ENCODE data around the gene FIBCD1. TPM values are rescaled to one million over a fixed set of nuclear protein-coding genes. Genes with fewer than 3 reads are reported as not detected.

FIBCD1 gene
- total RNA-seq, 2 experiments from 2014 or later, result not detected

DNA sequence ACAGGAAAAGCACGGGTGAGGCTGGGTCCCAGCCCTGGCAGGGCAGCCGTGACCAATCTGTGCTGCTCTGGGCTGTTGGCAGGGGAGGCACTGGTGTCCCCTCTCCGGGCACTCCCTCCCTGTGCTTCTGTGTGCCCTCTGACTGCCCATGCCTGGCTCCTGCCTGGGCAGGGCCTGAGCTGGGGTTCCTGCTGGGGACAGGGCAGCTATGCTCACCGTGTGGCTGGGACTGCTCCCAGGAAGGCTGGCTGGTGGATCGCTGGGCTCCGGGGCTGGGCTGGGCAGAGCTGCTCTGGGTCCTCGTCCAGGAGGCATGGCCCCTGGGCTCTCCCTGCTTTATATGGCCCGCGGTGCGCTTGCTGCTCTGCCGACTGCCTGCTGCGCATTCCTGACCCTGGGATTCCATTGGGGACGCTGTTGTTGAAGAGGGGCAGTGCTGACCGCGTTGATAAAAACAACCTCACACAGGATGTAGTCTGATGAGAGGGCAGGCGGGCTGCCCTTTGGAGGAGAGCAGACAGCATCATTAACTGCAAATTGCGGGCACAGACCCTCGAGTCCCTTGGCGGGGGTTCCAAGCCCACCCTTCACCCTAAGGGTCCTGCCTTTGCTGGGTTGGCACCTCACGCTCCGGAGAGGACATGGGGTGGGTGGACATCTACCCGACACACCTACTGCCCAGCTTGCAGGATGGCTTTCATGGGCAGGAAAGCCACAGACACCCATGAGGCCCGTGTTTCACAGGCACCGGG is 43.4 kb downstream of the FIBCD1 start:
- ChIA-PET CTCF (ENCODE audit: unreplicated experiment) (no interaction called here), POLR2A (no interaction called here)
- TF ChIP-seq EZH2phosphoT487 (IDR thresholded peaks at IDR 0.05; ENCODE audit: borderline replicate concordance, low read depth, low read length), result no peak
- TF ChIP-seq, protein P1, sequence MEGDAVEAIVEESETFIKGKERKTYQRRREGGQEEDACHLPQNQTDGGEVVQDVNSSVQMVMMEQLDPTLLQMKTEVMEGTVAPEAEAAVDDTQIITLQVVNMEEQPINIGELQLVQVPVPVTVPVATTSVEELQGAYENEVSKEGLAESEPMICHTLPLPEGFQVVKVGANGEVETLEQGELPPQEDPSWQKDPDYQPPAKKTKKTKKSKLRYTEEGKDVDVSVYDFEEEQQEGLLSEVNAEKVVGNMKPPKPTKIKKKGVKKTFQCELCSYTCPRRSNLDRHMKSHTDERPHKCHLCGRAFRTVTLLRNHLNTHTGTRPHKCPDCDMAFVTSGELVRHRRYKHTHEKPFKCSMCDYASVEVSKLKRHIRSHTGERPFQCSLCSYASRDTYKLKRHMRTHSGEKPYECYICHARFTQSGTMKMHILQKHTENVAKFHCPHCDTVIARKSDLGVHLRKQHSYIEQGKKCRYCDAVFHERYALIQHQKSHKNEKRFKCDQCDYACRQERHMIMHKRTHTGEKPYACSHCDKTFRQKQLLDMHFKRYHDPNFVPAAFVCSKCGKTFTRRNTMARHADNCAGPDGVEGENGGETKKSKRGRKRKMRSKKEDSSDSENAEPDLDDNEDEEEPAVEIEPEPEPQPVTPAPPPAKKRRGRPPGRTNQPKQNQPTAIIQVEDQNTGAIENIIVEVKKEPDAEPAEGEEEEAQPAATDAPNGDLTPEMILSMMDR (conservative IDR thresholded peaks at IDR 0.05; ENCODE audit: low read length), result no peak
- Histone ChIP-seq H3K4me1 (ENCODE audit: insufficient read depth, low read length, poor library complexity, severe bottlenecking) (no peaks in the 10 kb centered on the region), H3K4me3 (ENCODE audit: low read depth, low read length, poor library complexity, severe bottlenecking) (no peak overlapping the region), H3K27ac (ENCODE audit: low read depth, low read length, poor library complexity, severe bottlenecking) (no peak overlapping the region), H4K20me1 (ENCODE audit: insufficient read depth, low read length) (no peaks in the 10 kb centered on the region), H3K79me2 (ENCODE audit: insufficient read depth, low read depth, low read length) (no peaks in the 10 kb centered on the region), H3K9me3 (ENCODE audit: low read length) (no peaks in the 10 kb centered on the region), H3K4me2 (ENCODE audit: low read length) (no peak overlapping the region), H3K9me2 (ENCODE audit: insufficient read depth, low read length) (no peaks in the 10 kb centered on the region), H2AFZ (ENCODE audit: low read length) (no peak overlapping the region), H3K36me3 (ENCODE audit: insufficient read depth, low read length) (no peaks in the 10 kb centered on the region)
- no peak for DNase-seq (ENCODE audit: low spot score)
- no TSS peak for BruUV-seq (replicated peaks)
- intact Hi-C loops (cut with micrococcal nuclease; ENCODE audit: unreplicated experiment), result no loop called here

DNA sequence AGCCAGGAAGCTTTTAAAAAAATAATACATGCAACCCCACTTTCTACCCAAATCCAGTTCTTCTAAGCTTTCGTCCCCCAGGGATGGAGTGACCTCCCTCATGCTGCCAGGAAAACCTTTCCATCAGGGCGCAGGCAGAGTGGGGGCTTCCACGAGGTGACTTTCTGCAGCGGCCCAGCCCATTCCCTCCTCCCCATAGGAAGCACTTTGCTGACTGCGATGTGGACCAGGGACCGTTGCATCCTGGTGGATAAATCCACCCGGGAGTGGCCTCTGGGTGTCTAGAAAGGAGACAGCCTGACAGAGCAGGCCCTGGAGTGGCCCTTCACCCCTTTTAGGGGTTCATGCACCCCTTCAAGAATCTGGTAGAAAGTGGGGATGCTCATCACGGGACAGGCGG is 44.0 kb downstream of the FIBCD1 start:
- CTCF ChIA-PET (ENCODE audit: unreplicated experiment), result no interaction called here

More for the DNA sequence above, 44.0 kb downstream of the FIBCD1 start:
- no peak for TF ChIP-seq EZH2phosphoT487 (IDR thresholded peaks at IDR 0.05; ENCODE audit: borderline replicate concordance, low read depth, low read length)
- TF ChIP-seq, protein P1 (conservative IDR thresholded peaks at IDR 0.05; ENCODE audit: low read length), result no peak
- Histone ChIP-seq H3K79me2 (ENCODE audit: insufficient read depth, low read depth, low read length) (no peaks in the 10 kb centered on the region), H3K4me2 (ENCODE audit: low read length) (no peak overlapping the region), H4K20me1 (ENCODE audit: insufficient read depth, low read length) (no peaks in the 10 kb centered on the region), H3K4me3 (ENCODE audit: low read depth, low read length, poor library complexity, severe bottlenecking) (no peak overlapping the region), H2AFZ (ENCODE audit: low read length) (no peak overlapping the region), H3K9me2 (ENCODE audit: insufficient read depth, low read length) (no peaks in the 10 kb centered on the region), H3K9me3 (ENCODE audit: low read length) (no peaks in the 10 kb centered on the region), H3K36me3 (ENCODE audit: insufficient read depth, low read length) (no peaks in the 10 kb centered on the region), H3K4me1 (ENCODE audit: insufficient read depth, low read length, poor library complexity, severe bottlenecking) (no peaks in the 10 kb centered on the region), H3K27ac (ENCODE audit: low read depth, low read length, poor library complexity, severe bottlenecking) (no peak overlapping the region)
- intact Hi-C loops (cut with micrococcal nuclease; ENCODE audit: unreplicated experiment), result no loop called here
- DNase-seq (ENCODE audit: low spot score), result no peak
- POLR2A ChIA-PET, result no interaction called here
- no TSS peak for BruUV-seq (replicated peaks)

Data from OCI-LY7 (cell line).